Calu3 (cell line): ENCODE data around the gene SPNS2. TPM values are rescaled to one million over a fixed set of nuclear protein-coding genes. Genes with fewer than 3 reads are reported as not detected.
A peak's percentile ranks its signal among the peaks of the same experiment; 100 is the strongest.

ENCODE experiments used
- BruUV-seq: library from RNA; stranded (reverse); fragments of 400-500 nt; replicated peaks from 2 replicates; lab custom pipeline; 2021; lab: Mats Ljungman, UMichigan
- CTCF ChIA-PET: fragments of 300-600 bp; sonication (Branson Sonifier 250); formaldehyde crosslinking; loops from one replicate; lab custom pipeline; 2022; ENCODE audit warnings: antibody characterized with exemption; lab: Charles Lee
- DNase-seq: peaks from one replicate; pipeline ENCODE4 v3.0.0; 2022
- H3K27ac Mint-ChIP-seq: one replicate; pipeline ENCODE4 v1.8.0; 2022; ENCODE audit warnings: mixed read lengths; ENCODE audit not compliant: unreplicated experiment
- H3K27me3 Mint-ChIP-seq: one replicate; pipeline ENCODE4 v1.8.0; 2022; ENCODE audit warnings: mixed read lengths; ENCODE audit not compliant: unreplicated experiment
- H3K36me3 Mint-ChIP-seq: one replicate; pipeline ENCODE4 v1.8.0; 2022; ENCODE audit warnings: mild to moderate bottlenecking, moderate library complexity, mixed read lengths; ENCODE audit not compliant: insufficient read depth, unreplicated experiment
- H3K4me1 Mint-ChIP-seq: one replicate; pipeline ENCODE4 v1.8.0; 2022; ENCODE audit warnings: mild to moderate bottlenecking, low read depth, mixed read lengths; ENCODE audit not compliant: unreplicated experiment
- H3K4me3 Mint-ChIP-seq: one replicate; pipeline ENCODE4 v1.8.0; 2022; ENCODE audit warnings: mild to moderate bottlenecking, low read depth, moderate library complexity, mixed read lengths; ENCODE audit not compliant: unreplicated experiment
- H3K9me3 Mint-ChIP-seq: one replicate; pipeline ENCODE4 v1.8.0; 2022; ENCODE audit warnings: low read depth, mixed read lengths; ENCODE audit not compliant: unreplicated experiment
- CTCF ChIP-seq: fragments of 200-600 bp; IDR thresholded peaks from one replicate; pipeline ENCODE4 v1.8.0; 2022; ENCODE audit warnings: antibody characterized with exemption; ENCODE audit not compliant: unreplicated experiment
- intact Hi-C: fragments of 100-400 bp; cut with micrococcal nuclease; formaldehyde crosslinking; loops from one replicate; pipeline ENCODE4 v1.10.0; 2022; ENCODE audit not compliant: unreplicated experiment
- total RNA-seq: library from RNA; stranded (reverse); gene quantifications from 2 replicates; pipeline ENCODE4 v1.2.3, GENCODE V29; 2022

The SPNS2 gene
- total RNA-seq, 1 experiment from 2014 or later, result 63.4 TPM

GRCh38 chr17:4490109-4490591 is 8.5 kb upstream of the SPNS2 start:
- H3K27me3 Mint-ChIP-seq, result no peaks in the 10 kb centered on the region
- intact Hi-C loops, result no loop called here
- no TSS peak for BruUV-seq
- peak overlapping the region; percentile 63 for H3K27ac Mint-ChIP-seq
- TF ChIP-seq CTCF, result no peak
- H3K9me3 Mint-ChIP-seq, result no peaks in the 10 kb centered on the region
- no peak overlapping the region for H3K4me3 Mint-ChIP-seq
- no peak for DNase-seq
- CTCF ChIA-PET, result no interaction called here
- peaks cover 37% of the 10 kb centered on the region for H3K36me3 Mint-ChIP-seq
- H3K4me1 Mint-ChIP-seq, result peaks cover 48% of the 10 kb centered on the region

- Mint-ChIP-seq H3K4me1 (peaks cover 52% of the 10 kb centered on the region), H3K27me3 (no peaks in the 10 kb centered on the region), H3K36me3 (peaks cover 34% of the 10 kb centered on the region), H3K27ac (peak overlapping the region; percentile 63), H3K4me3 (no peak overlapping the region), H3K9me3 (no peaks in the 10 kb centered on the region)
- BruUV-seq, result no TSS peak
- no peak for DNase-seq
- intact Hi-C loops, result no loop called here
- no peak for TF ChIP-seq CTCF
- CTCF ChIA-PET, result no interaction called here
These were observed 8.0 kb upstream of the SPNS2 start for GRCh38 chr17:4490637-4491061.

- Mint-ChIP-seq H3K4me3 (peak overlapping the region; percentile 27), H3K4me1 (peaks cover 59% of the 10 kb centered on the region), H3K27me3 (no peaks in the 10 kb centered on the region), H3K27ac (peak overlapping the region; percentile 94), H3K36me3 (peaks cover 34% of the 10 kb centered on the region), H3K9me3 (no peaks in the 10 kb centered on the region)
- CTCF ChIA-PET, result interaction anchor here (0.9 to 1.6 kb wide), 5 partner anchors 10 to 28 kb away, joined by 3 to 9 read pairs (median 5); no protein-coding TSS in a partner anchor
- TF ChIP-seq CTCF, result no peak
- DNase-seq, result peak; percentile 78
- intact Hi-C loops, result no loop called here
- no TSS peak for BruUV-seq
These were observed 5.7 kb upstream of the SPNS2 start for GRCh38 chr17:4492721-4493561.

GRCh38 chr17:4497101-4497824 is 1.4 kb upstream of the SPNS2 start:
- Mint-ChIP-seq H3K4me1 (peaks cover 48% of the 10 kb centered on the region), H3K27me3 (no peaks in the 10 kb centered on the region), H3K27ac (peak overlapping the region; percentile 63), H3K36me3 (peaks cover 50% of the 10 kb centered on the region), H3K9me3 (no peaks in the 10 kb centered on the region), H3K4me3 (peak overlapping the region; percentile 78)
- intact Hi-C loops, result loop anchor here (5.0 kb wide), 1 partner anchor 75 kb away; no protein-coding TSS in a partner anchor
- TF ChIP-seq CTCF, result no peak
- BruUV-seq, result no TSS peak
- DNase-seq, result no peak
- CTCF ChIA-PET, result interaction anchor here (0.6 to 2.3 kb wide), 7 partner anchors 14 to 136 kb away, joined by 3 to 5 read pairs (median 3); no protein-coding TSS in a partner anchor
